PC-9 (cell line): ENCODE results near the gene IFITM1. TPM values are rescaled to one million over a fixed set of nuclear protein-coding genes. Genes with fewer than 3 reads are reported as not detected.

Source experiments
- BruUV-seq: library from RNA; stranded (reverse); fragments of 400-500 nt; replicated peaks from 2 replicates; lab custom pipeline; 2021; lab: Mats Ljungman, UMichigan
- CTCF ChIA-PET: fragments of 300-600 bp; sonication (Branson Sonifier 250); formaldehyde crosslinking; loops from one replicate; lab custom pipeline; 2022; ENCODE audit warnings: antibody characterized with exemption; lab: Charles Lee
- POLR2A ChIA-PET: fragments of 300-600 bp; sonication (Branson Sonifier 250); formaldehyde crosslinking; loops from one replicate; lab custom pipeline; 2022; ENCODE audit warnings: antibody characterized with exemption; ENCODE audit not compliant: unreplicated experiment; lab: Charles Lee
- DNase-seq, 2 experiments: peaks; one replicate each; pipeline versions ENCODE4 v3.0.0 to v3.0.0-alpha.2; 2015 to 2022; ENCODE audit warnings: mixed read lengths in 1 of 2
- H2AFZ ChIP-seq: fragments of 200-600 bp; sonication (generic); 2 replicates; pipeline ENCODE4 v1.8.1; 2017; ENCODE audit warnings: antibody characterized with exemption
- H3F3A ChIP-seq: fragments of 200-600 bp; sonication (generic); 2 replicates; pipeline ENCODE4 v1.8.1; 2017; ENCODE audit warnings: antibody characterized with exemption, mild to moderate bottlenecking, low read depth; ENCODE audit not compliant: insufficient read depth
- H3K27ac ChIP-seq: fragments of 200-600 bp; sonication (generic); 2 replicates; pipeline ENCODE4 v1.6.1; 2016; ENCODE audit warnings: mixed run types
- H3K27me3 ChIP-seq: fragments of 200-600 bp; sonication (generic); 2 replicates; pipeline ENCODE4 v1.6.1; 2016; ENCODE audit warnings: low read depth, mixed run types; ENCODE audit not compliant: insufficient read depth
- H3K36me3 ChIP-seq: fragments of 200-600 bp; sonication (generic); 2 replicates; pipeline ENCODE4 v1.6.1; 2016; ENCODE audit warnings: low read depth, mixed run types
- H3K4me1 ChIP-seq: fragments of 200-600 bp; sonication (generic); replicated peaks from 2 replicates; pipeline ENCODE4 v1.6.1; 2016; ENCODE audit warnings: mixed run types; ENCODE audit not compliant: insufficient read depth
- H3K4me2 ChIP-seq: fragments of 200-600 bp; sonication (generic); 2 replicates; pipeline ENCODE4 v1.6.1; 2017; ENCODE audit warnings: mixed run types
- H3K4me3 ChIP-seq: fragments of 200-600 bp; sonication (generic); 2 replicates; pipeline ENCODE4 v1.6.1; 2016; ENCODE audit warnings: mixed run types
- H3K79me2 ChIP-seq: fragments of 200-600 bp; sonication (generic); 2 replicates; pipeline ENCODE4 v1.6.1; 2017; ENCODE audit warnings: low read depth, mixed run types
- H3K9me2 ChIP-seq: fragments of 200-600 bp; sonication (generic); 2 replicates; pipeline ENCODE4 v1.8.1; 2017; ENCODE audit warnings: mild to moderate bottlenecking; ENCODE audit not compliant: insufficient read depth
- H3K9me3 ChIP-seq: fragments of 200-600 bp; sonication (generic); 2 replicates; pipeline ENCODE4 v1.8.1; 2016; ENCODE audit warnings: low read depth; ENCODE audit not compliant: insufficient read depth
- H4K20me1 ChIP-seq: fragments of 200-600 bp; sonication (generic); 2 replicates; pipeline ENCODE4 v1.8.1; 2017; ENCODE audit not compliant: insufficient read depth
- EZH2 ChIP-seq: fragments of 200-600 bp; sonication (generic); IDR thresholded peaks from 2 replicates; pipeline ENCODE4 v1.8.0; 2017; ENCODE audit warnings: antibody characterized with exemption, low read depth
- intact Hi-C: fragments of 100-400 bp; cut with micrococcal nuclease; formaldehyde crosslinking; loops from one replicate; pipeline ENCODE4 v1.10.0; 2022; ENCODE audit not compliant: unreplicated experiment
- total RNA-seq: library from RNA; stranded (reverse); gene quantifications from 2 replicates; pipeline ENCODE4 v1.2.3, GENCODE V29; 2021
- TF ChIP-seq, protein P1 (sequence below): fragments of 200-600 bp; sonication (generic); conservative IDR thresholded peaks from 2 replicates; pipeline ENCODE4 v1.6.1; 2017; ENCODE audit warnings: mixed run types, antibody characterized with exemption, mild to moderate bottlenecking, moderate library complexity

IFITM1 gene
- total RNA-seq, 1 experiment from 2014 or later = 9.5 TPM

GRCh38 chr11:270451-271318 lies 43.2 kb upstream of the IFITM1 start:
- Histone ChIP-seq H3K27ac (no peak overlapping the region), H3K4me2 (no peak overlapping the region), H3K79me2 (no peaks in the 10 kb centered on the region), H3K27me3 (no peaks in the 10 kb centered on the region), H3F3A (no peaks in the 10 kb centered on the region; the same call in 1 of the 2 replicates), H3K4me1 (no peaks in the 10 kb centered on the region), H3K9me2 (no peaks in the 10 kb centered on the region), H2AFZ (no peak overlapping the region), H3K9me3 (no peaks in the 10 kb centered on the region), H4K20me1 (no peaks in the 10 kb centered on the region), H3K36me3 (no peaks in the 10 kb centered on the region), H3K4me3 (no peak overlapping the region)
- no TSS peak for BruUV-seq
- POLR2A ChIA-PET = no interaction called here
- TF ChIP-seq, protein P1, sequence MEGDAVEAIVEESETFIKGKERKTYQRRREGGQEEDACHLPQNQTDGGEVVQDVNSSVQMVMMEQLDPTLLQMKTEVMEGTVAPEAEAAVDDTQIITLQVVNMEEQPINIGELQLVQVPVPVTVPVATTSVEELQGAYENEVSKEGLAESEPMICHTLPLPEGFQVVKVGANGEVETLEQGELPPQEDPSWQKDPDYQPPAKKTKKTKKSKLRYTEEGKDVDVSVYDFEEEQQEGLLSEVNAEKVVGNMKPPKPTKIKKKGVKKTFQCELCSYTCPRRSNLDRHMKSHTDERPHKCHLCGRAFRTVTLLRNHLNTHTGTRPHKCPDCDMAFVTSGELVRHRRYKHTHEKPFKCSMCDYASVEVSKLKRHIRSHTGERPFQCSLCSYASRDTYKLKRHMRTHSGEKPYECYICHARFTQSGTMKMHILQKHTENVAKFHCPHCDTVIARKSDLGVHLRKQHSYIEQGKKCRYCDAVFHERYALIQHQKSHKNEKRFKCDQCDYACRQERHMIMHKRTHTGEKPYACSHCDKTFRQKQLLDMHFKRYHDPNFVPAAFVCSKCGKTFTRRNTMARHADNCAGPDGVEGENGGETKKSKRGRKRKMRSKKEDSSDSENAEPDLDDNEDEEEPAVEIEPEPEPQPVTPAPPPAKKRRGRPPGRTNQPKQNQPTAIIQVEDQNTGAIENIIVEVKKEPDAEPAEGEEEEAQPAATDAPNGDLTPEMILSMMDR = no peak
- TF ChIP-seq EZH2 = no peak
- CTCF ChIA-PET = no interaction called here
- intact Hi-C loops = no loop called here
- DNase-seq = no peak

DNA sequence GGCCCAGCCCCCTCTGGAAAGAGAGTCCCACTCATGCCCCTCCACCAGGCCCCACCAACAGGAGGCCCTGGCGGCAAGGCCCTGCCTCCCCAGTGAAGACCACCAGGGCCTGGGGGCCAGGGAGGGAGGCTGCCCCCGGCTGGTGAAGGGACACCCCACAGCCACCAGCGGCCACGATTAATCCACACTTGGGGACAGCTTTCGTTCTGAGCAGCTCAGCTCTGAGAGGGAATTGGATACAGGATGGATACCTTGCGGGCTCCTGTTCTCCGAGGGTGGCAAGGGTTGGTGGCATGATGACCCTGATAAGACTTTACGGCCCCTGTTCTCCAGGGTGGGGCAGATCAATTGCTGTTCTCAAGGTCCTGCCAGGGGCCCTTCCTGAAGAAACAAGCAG lies 42.5 kb upstream of the IFITM1 start:
- Histone ChIP-seq H3K4me2 (no peak overlapping the region), H2AFZ (no peak overlapping the region), H3F3A (no peaks in the 10 kb centered on the region; the same call in 1 of the 2 replicates), H3K27ac (no peak overlapping the region), H3K27me3 (no peaks in the 10 kb centered on the region), H3K79me2 (no peaks in the 10 kb centered on the region), H3K4me1 (no peaks in the 10 kb centered on the region), H3K4me3 (no peak overlapping the region), H3K9me2 (no peaks in the 10 kb centered on the region), H3K36me3 (no peaks in the 10 kb centered on the region), H3K9me3 (no peaks in the 10 kb centered on the region), H4K20me1 (no peaks in the 10 kb centered on the region)
- intact Hi-C loops = no loop called here
- ChIA-PET POLR2A (no interaction called here), CTCF (no interaction called here)
- no peak for DNase-seq
- no TSS peak for BruUV-seq
- TF ChIP-seq EZH2 = no peak
- TF ChIP-seq, protein P1 = no peak

- intact Hi-C loops = no loop called here
- BruUV-seq = no TSS peak
- no peaks in the 10 kb centered on the region for H3K4me1 ChIP-seq
- H3K9me3 ChIP-seq = no peaks in the 10 kb centered on the region
- H3K4me3 ChIP-seq = no peak overlapping the region
- DNase-seq = no peak
- H4K20me1 ChIP-seq = no peaks in the 10 kb centered on the region
- POLR2A ChIA-PET = no interaction called here
- CTCF ChIA-PET = no interaction called here
- H3K27ac ChIP-seq = no peak overlapping the region
- TF ChIP-seq EZH2 = no peak
- TF ChIP-seq, protein P1 = no peak
- no peaks in the 10 kb centered on the region for H3K27me3 ChIP-seq
- H3K79me2 ChIP-seq = no peaks in the 10 kb centered on the region
- H3F3A ChIP-seq = no peaks in the 10 kb centered on the region
- no peak overlapping the region for H3K4me2 ChIP-seq
- H3K9me2 ChIP-seq = no peaks in the 10 kb centered on the region
- H3K36me3 ChIP-seq = no peaks in the 10 kb centered on the region
- H2AFZ ChIP-seq = no peak overlapping the region
These were observed 41.5 kb upstream of the IFITM1 start for GRCh38 chr11:272195-272930.
